Glutamatergic neuron (in vitro differentiated cells): ENCODE results near the gene PCDHB3. TPM values are rescaled to one million over a fixed set of nuclear protein-coding genes. Genes with fewer than 3 reads are reported as not detected.
A peak's percentile ranks its signal among the peaks of the same experiment; 100 is the strongest.
"Not testable (repeated sequence)": the region's sequence is repeated elsewhere in the genome, so short reads cannot be mapped to it uniquely, and the experiment has no call there.

Experiments
- DNase-seq: peaks from one replicate; pipeline ENCODE4 v3.0.0; 2022
- H3K27ac Mint-ChIP-seq: one replicate; pipeline ENCODE4 v1.8.0; 2020; ENCODE audit warnings: mild to moderate bottlenecking, mixed read lengths, inconsistent platforms; ENCODE audit not compliant: unreplicated experiment
- H3K27me3 Mint-ChIP-seq: one replicate; pipeline ENCODE4 v1.8.0; 2020; ENCODE audit warnings: mild to moderate bottlenecking, moderate library complexity, mixed read lengths, inconsistent platforms; ENCODE audit not compliant: unreplicated experiment
- H3K36me3 Mint-ChIP-seq: one replicate; pipeline ENCODE4 v1.8.0; 2020; ENCODE audit warnings: mild to moderate bottlenecking, mixed read lengths, inconsistent platforms; ENCODE audit not compliant: unreplicated experiment
- H3K4me1 Mint-ChIP-seq: one replicate; pipeline ENCODE4 v1.8.0; 2020; ENCODE audit warnings: mild to moderate bottlenecking, low read depth, mixed read lengths, inconsistent platforms; ENCODE audit not compliant: unreplicated experiment
- H3K4me3 Mint-ChIP-seq: one replicate; pipeline ENCODE4 v1.8.0; 2020; ENCODE audit warnings: mild to moderate bottlenecking, mixed read lengths, inconsistent platforms; ENCODE audit not compliant: unreplicated experiment
- H3K9me3 Mint-ChIP-seq: one replicate; pipeline ENCODE4 v1.8.0; 2020; ENCODE audit warnings: mild to moderate bottlenecking, moderate library complexity, mixed read lengths, inconsistent platforms; ENCODE audit not compliant: unreplicated experiment
- total RNA-seq: library from RNA; stranded (reverse); fragmentation: NEBNext Ultra II Directional; extraction: Animal tissue kit (Norgen Biotek cat#: 25700); gene quantifications from one replicate; pipeline ENCODE4 v1.2.1, GENCODE V29; 2021; ENCODE audit not compliant: unreplicated experiment
- TF ChIP-seq, protein P1 (sequence below): fragments of 200-600 bp; sonication (generic); IDR thresholded peaks from one replicate; pipeline ENCODE4 v1.5.0; 2021; ENCODE audit not compliant: partially characterized antibody, unreplicated experiment

Gene PCDHB3
- total RNA-seq, 1 donor from 2014 or later: 36.9 TPM

DNA sequence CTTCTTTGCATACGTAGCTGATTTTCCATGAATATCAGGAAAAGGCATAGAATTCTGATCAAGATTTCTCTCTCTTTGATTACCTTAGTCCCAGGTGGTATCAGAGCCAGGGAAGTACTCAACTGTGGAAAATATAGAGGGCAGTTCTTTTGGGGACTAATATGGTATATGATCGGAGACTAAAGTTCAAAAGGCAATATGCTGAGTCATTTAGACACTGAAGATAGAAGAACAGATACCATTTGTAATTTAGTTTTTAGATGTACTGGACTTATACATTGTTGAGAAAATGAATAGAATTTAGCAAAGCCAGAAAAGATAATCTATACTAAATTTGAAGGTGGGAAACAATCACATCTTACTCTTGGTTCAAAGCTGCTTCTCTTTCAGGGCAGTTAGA lies 5.1 kb downstream of the PCDHB3 start:
- DNase-seq: no peak
- TF ChIP-seq, protein P1, sequence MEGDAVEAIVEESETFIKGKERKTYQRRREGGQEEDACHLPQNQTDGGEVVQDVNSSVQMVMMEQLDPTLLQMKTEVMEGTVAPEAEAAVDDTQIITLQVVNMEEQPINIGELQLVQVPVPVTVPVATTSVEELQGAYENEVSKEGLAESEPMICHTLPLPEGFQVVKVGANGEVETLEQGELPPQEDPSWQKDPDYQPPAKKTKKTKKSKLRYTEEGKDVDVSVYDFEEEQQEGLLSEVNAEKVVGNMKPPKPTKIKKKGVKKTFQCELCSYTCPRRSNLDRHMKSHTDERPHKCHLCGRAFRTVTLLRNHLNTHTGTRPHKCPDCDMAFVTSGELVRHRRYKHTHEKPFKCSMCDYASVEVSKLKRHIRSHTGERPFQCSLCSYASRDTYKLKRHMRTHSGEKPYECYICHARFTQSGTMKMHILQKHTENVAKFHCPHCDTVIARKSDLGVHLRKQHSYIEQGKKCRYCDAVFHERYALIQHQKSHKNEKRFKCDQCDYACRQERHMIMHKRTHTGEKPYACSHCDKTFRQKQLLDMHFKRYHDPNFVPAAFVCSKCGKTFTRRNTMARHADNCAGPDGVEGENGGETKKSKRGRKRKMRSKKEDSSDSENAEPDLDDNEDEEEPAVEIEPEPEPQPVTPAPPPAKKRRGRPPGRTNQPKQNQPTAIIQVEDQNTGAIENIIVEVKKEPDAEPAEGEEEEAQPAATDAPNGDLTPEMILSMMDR: no peak
- H3K4me3 Mint-ChIP-seq: no peak overlapping the region
- peaks cover 53% of the 10 kb centered on the region for H3K36me3 Mint-ChIP-seq
- no peaks in the 10 kb centered on the region for H3K4me1 Mint-ChIP-seq
- no peak overlapping the region for H3K27ac Mint-ChIP-seq
- peaks cover 4% of the 10 kb centered on the region for H3K27me3 Mint-ChIP-seq
- H3K9me3 Mint-ChIP-seq: peaks cover 25% of the 10 kb centered on the region

DNA sequence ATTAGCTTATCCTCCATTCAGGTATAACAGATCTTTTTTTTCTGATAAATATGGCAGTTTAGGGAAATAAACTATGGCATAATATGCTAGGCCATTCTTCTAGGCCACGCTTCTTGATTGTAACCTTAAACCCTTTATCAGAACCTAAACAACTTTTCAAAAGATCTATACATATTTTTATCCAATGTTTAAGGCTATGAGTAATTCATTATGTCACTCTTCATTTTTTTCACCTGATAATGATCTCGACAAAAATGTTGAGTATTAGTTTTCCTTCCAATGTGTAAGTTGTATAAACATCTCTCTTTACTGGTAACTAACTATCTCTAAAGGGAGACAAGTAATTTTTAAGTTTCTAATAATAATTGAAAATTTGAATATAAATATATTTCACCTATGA lies 19.0 kb downstream of the PCDHB3 start:
- H3K27me3 Mint-ChIP-seq: peaks cover 2% of the 10 kb centered on the region
- no peaks in the 10 kb centered on the region for H3K4me1 Mint-ChIP-seq
- H3K4me3 Mint-ChIP-seq: no peak overlapping the region
- TF ChIP-seq, protein P1: no peak
- H3K36me3 Mint-ChIP-seq: peaks cover 39% of the 10 kb centered on the region
- DNase-seq: no peak
- no peak overlapping the region for H3K27ac Mint-ChIP-seq
- peaks cover 7% of the 10 kb centered on the region for H3K9me3 Mint-ChIP-seq

DNA sequence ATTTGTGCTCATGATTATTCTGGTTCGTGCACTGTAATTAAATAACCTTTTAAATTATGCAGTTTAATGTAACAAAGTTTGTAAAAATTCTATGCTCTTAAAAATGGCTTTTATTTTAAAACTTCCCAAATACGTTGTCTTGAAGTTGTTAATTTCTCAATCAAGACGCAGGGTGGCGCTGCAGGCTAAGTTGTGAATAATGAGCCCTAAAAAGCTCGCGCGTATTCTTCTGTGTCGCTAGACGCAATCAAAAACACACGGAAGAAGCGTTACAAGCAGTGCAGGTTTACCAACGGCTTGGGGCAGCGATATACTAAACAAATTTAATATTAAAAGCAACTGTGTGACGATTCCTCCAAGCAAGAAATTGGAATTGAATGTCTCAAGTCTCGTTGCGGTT lies 21.3 kb downstream of the PCDHB3 start, which contains the start of gene PCDHB4:
Gene PCDHB4, plus strand, starts transcription at position 256 of the 400 bp plus-strand sequence. CDS start 181 bp downstream, outside the sequence.
- no peak within 1 kb of the TSS for H3K4me3 Mint-ChIP-seq
- H3K27ac Mint-ChIP-seq: no peak within 1 kb of the TSS

DNA sequence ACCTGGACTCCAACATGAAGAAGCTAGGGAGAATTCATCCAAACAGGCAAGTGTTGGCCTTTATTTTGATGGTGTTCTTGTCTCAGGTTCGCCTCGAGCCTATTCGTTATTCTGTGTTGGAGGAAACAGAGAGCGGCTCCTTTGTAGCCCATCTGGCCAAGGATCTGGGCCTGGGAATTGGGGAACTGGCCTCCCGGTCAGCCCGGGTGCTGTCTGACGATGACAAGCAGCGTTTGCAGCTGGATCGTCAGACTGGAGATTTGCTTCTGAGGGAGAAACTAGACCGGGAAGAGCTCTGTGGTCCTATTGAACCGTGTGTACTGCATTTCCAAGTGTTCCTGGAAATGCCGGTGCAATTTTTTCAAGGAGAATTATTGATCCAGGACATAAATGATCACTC lies 21.7 kb downstream of the PCDHB3 start:
- TF ChIP-seq, protein P1: no peak

More for the DNA sequence above, 21.3 kb downstream of the PCDHB3 start, which contains the start of gene PCDHB4:
- Mint-ChIP-seq H3K27me3 (no peaks in the 10 kb centered on the region), H3K9me3 (peaks cover 8% of the 10 kb centered on the region), H3K36me3 (peaks cover 24% of the 10 kb centered on the region), H3K4me1 (no peaks in the 10 kb centered on the region)
- TF ChIP-seq, protein P1: peak; percentile 37
- no peak for DNase-seq

DNA sequence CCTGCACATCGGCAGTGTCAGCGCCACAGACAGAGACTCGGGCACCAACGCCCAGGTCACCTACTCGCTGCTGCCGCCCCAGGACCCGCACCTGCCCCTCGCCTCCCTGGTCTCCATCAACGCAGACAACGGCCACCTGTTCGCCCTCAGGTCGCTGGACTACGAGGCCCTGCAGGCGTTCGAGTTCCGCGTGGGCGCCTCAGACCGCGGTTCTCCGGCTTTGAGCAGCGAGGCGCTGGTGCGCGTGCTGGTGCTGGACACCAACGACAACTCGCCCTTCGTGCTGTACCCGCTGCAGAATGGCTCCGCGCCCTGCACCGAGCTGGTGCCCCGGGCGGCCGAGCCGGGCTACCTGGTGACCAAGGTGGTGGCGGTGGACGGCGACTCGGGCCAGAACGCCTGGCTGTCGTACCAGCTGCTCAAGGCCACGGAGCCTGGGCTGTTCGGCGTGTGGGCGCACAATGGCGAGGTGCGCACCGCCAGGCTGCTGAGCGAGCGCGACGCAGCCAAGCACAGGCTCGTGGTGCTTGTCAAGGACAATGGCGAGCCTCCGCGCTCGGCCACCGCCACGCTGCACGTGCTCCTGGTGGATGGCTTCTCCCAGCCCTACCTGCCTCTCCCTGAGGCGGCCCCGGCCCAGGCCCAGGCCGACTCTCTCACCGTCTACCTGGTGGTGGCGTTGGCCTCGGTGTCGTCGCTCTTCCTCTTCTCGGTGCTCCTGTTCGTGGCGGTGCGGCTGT lies 23.3 kb downstream of the PCDHB3 start:
- not testable (repeated sequence) for H3K4me1 Mint-ChIP-seq, H3K27me3 Mint-ChIP-seq, H3K27ac Mint-ChIP-seq, H3K4me3 Mint-ChIP-seq, DNase-seq, H3K9me3 Mint-ChIP-seq
- H3K36me3 Mint-ChIP-seq: peaks cover 20% of the 10 kb centered on the region

More for the DNA sequence above, 21.7 kb downstream of the PCDHB3 start:
- DNase-seq: no peak
- H3K9me3 Mint-ChIP-seq: peaks cover 8% of the 10 kb centered on the region
- H3K36me3 Mint-ChIP-seq: peaks cover 20% of the 10 kb centered on the region
- H3K4me3 Mint-ChIP-seq: no peak overlapping the region
- no peaks in the 10 kb centered on the region for H3K27me3 Mint-ChIP-seq
- H3K4me1 Mint-ChIP-seq: no peaks in the 10 kb centered on the region
- no peak overlapping the region for H3K27ac Mint-ChIP-seq
